T1000 (cell line): ENCODE data around the gene SPRY4.
"Not testable (repeated sequence)": the region's sequence is repeated elsewhere in the genome, so short reads cannot be mapped to it uniquely, and the experiment has no call there.

ENCODE experiments used
- DNase-seq: peaks from one replicate; lab custom pipeline; 2025; ENCODE audit warnings: mixed read lengths; lab: John Stamatoyannopoulos, UW

SPRY4 gene

DNA sequence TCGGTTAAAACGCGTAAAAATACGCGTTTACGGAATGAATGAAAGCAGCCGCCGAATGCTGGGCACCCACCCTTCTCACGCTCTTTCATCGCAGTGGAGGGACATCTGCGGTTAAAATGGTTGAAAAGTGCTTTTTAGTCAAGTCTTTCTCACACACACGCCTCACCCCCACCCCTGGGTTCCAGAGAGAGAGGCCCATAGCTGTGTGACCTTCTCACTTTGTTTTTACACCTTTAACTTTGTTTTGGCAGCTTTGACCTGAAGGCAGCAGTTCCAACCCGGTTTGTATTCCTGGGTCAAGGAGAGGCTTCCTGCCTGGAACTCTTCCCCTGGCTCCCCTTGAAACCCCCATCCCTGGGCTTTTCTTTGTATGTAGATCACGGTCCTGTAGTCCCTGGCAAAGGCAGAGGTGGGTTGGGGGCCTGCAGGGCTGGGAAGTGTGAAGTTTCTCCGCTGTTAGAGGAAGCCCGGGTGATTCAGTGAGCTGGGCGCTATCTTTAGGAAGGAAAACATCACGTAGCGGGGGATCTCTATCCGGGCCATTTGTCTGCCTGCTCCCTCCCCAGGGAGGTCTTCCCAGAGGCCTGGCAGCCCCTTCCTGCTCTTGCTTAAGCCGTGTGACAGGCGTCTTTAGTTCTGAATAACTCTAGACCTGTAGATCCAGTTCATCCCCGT, 29.6 kb downstream of the SPRY4 start:
- DNase-seq = no peak

DNA sequence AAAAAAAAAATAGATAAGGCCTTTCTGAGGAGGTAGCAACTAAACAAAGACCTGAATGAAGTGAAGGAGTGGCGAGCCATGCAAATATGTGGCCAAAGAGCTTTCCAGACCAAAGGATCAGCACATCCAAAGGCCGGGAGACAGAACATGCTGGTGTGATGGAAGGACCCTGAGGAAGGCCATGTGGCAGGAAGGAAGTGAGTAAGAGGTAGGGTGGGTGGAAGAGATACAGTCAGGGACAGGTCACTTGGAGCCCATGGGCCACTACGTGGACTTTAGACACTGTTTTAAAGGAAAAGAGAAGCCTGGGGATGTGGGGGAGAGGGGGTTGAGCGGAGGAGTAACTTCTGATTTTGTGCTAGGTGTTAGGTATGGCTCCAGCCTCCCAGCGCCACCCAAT, 31.3 kb downstream of the SPRY4 start:
- no peak for DNase-seq

DNA sequence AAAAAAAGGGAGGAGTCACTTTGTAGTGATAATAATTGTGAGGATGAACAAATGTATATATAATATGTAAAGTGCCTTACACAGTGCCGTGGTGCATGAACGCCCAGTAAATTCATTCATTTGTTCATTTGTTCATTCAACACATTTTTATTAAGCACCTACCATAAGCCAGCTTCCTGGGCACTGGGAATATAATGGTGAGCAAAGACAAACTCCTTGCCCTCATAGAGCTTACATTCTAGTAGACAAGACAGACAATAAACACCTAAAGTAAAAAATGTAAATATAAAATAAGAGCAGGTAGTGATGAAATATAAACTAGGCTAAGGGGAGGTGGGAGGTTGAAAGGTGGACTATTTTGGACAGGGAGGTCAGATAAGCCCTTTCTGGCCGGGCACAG, 32.0 kb downstream of the SPRY4 start:
- DNase-seq = no peak

DNA sequence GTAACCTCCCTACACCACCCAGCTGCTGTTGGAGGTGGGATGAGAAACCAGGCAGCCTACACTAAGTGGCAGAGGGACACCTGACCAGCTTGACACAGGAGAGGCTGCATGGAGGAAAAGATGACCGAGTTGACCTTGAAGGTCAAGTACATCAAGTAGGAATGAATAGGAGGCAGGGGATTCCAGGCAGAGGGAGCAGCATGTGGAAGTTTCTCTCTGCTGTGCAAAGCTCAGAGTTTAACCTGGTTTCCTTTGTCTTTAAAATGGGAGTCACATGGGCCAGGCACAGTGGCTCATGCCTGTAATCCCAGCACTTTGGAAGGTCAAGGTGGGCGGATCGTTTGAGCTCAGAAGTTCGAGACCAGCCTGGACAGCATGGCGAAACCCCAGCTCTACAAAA, 32.6 kb downstream of the SPRY4 start:
- DNase-seq = no peak

DNA sequence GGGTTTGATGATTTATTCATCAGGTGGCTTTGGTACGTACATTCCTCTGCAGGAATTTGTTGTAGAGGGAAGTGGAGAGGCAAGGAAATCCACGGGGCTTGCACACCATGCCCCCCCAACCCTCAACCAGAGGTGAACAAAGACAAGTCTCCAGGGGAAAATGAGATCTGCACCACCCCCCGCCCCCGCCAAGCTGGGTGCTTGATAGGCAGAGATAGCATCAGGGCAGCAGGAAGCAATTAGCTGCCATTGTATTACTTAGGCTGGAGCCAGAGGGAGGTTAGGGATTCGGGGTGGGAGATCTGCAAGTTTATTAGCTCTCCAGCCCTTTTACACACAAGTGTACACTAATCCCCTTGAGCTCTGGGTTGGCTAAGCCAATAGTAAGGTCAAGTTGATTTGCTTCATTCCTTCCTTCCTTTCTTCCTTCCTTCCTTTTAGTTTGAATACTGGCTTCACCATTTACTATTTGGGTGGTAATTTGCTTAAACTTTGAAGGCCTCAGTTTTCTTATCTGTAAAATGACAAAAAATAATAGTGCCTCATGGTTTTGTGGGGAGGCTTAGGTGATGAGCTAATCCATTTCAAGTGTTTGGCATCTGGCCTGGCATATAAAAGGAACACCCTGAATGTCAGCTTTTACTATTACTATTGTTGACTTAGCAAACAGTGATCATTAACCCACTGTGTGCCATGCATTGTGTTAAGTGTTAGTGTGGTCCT, 34.1 kb downstream of the SPRY4 start:
- no peak for DNase-seq

DNA sequence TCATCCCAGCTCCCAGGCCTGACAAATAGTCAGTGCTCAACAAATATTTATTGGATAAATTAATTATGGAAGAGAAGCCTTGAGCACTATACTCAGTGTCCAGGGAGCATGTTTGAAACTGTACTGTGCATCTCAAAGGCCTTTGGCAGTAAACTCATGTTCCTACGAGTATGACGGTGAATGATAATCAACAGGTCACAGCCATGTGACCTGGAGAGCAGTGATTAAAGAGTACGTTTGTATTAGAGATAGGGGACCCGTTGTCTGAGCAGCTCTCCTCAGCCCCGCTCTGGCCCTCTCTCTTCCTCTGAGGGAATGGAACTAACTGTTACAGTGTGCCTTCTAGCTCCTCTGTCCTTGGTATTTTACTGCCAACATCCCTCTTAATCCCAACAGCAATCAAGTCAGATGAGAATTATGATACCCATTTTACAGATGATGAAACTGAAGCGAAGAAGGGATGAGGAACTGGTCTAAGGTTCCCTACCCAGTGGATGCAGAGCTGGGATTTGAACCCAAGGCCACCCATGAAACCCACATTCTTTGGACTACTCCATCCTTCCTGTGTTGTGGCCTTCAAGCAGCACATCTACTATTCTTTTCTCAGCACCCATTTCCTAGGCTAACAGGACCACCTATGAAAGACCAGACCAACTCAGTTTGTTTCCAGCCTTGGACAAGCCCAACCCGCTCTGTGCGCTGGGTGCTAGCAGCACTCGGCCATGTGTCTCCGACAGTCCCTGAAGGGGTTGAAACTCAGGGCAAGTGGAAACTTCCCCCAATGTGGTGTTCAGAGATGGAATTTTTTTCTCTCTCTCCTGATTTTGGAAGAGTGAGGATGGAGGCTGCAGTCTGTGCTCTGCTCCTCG, 34.9 kb downstream of the SPRY4 start:
- DNase-seq = no peak

DNA sequence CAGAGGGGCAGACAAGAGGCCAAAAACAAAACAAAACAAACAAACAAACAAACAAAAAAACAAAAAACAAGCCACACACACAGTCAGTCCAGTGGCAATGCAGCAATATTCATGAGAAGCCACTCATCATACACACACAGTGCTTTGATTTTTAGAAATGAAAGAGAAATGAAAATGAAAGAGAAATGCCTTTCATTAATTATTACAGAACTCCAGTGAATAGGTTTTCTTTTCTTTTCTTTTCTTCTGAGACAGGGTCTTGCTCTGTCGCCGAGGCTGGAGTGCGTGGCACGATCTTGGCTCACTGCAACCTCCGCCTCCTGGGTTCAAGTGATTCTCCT, 36.9 kb downstream of the SPRY4 start:
- no peak for DNase-seq

DNA sequence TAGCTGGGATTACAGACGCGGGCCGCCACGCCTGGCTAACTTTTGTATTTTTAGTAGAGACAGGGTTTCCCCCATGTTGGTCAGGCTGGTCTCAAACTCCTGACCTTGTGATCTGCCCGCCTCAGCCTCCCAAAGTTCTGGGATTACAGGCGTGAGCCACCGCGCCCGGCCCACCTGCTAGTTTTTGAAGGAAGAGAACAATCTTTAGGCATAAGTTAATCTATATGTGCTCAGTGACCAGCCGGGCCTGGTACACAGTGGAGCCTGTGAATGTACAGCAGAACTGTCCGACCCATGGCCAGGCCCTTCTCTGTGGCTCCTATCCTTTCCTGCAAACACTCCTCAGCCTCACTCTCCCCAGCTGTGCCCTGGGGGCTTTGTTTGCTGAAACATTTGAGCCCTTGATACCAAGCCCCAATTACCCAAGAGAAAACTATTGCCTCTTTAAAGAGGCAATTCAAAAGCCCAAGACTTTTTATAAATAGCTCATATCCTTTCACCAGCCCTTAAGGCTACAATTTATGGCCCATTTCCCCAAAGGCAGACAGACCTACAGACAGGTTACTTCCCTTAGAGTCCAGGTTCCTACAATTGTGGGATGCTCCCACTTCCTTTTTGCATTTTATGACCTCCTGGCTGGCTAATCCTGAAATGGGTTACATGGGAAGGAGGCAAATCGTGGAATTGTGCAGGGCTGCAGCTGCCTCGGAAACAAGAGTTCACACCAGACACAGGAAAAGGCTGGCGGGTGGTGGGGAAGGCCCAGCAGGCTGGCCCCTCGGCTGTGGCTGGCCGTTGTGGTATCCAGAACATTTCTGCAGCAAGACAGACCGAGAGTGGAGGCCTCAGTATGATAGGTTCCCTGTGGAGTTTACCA, 37.5 kb downstream of the SPRY4 start:
- no peak for DNase-seq

DNA sequence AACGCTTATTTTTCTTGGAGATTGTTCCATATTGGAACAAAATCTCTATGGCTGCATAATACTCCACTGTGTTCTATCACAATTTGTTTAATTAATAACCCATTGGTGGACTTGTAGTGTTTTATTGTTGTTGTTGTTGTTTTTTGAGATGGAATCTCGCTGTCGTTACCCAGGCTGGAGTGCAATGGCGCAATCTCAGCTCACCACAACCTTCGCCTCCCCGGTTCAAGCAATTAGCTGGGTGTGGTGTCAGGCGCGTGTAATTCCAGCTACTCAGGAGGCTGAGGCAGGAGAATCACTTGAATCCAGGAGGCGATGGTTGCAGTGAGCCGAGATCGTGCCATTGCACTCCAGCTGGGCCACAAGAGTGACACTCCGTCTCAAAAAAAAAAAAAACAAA, 38.7 kb downstream of the SPRY4 start:
- DNase-seq = no peak

DNA sequence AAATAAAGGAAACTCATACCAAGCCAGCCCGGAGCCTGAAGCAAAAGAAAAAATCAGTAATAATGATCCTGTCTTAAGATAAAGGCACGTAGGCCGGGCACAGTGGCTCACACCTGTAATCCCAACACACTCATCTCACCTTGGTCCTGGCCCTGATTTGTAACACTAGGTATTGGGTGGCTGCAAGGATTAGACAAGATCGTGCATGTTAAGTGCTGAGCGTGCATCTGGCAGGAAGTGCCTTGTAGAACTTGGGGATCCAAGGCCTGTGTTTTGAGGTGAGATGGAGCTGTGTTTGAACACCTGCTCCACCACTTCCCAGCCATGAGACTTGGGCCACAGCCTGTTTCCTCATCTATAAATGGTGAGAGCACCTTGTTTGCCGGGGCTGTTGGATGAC, 41.5 kb downstream of the SPRY4 start:
- DNase-seq = no peak

DNA sequence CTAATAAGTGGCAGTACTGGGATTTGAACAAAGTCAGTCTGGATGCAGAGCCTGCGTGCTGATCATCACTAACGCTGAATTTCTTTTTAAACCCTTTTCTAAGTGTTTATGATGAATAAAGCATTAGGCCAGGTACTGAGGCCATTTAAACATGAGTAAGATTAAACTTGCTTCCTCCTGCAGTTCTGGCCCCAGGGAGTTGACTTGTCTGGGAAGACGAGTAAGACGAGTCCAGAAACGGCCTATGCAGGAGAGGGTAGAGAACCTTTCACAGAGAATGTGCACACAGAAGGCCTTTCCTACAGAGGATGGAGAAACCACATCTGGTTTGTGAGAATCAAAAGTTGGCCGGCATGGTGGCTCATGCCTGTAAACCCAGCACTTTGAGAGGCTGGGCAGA, 42.9 kb downstream of the SPRY4 start:
- no peak for DNase-seq

DNA sequence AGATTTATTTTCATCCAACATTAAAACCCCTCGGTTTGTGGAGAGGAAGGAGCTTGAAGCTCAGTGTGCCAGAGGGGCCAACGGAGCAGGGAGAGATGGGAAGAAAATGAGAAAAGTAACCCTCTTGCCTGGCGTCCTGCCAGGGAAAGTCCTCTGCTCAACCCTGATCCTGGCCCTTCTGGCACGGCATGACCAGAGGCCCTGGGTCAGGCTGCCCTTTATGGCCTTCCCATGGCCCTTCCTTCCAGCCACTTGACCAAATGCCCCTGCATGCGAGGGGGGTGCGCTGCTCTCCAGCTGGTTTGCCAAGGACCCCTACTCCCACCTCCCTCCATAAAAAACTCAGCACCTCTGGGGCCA, 43.8 kb downstream of the SPRY4 start:
- no peak for DNase-seq

DNA sequence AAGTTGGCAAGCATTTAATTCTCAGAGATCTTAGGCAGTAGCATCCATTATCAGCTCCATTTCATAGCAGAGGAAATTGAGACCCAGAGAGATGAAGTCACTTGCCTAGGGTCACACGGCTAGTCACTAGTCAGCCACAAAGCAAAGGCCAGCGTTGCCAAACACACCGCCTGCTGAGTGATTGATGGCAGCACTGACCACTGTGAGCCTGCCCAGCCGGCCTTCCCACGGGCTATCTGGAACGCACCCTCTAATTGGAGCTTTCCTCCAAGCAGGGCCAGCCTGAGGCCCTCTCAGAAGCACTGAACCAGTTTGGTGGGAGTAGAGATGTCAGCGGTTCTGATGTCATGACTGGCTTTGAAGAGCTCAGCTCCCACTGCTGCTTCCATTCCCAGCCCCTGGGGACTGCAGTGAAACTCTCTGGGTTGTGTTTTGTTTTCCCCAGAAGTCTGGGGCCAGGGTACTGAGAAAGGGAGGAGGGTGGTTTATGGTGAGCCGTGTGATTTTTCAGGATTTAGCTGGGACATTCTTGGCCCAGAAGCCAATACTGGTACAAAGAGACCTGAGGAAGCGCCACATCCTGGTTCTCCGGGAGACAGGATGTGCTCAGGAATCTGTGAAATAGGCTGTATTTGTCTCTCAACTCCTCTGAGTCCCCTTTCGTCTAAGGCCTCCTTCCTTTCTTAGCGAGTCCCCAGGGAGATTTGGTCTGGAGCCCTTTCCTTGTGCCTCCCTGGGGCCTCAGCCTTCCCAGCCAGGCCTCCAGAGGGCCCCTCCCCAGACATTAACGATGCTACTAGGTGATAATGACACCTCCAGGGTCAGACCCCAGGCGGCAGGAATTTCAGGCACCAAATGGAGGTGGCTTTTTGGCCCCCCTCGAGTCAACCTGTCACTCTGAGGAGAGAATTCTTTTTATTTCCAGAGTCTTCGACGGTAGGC, 44.5 kb downstream of the SPRY4 start:
- no peak for DNase-seq

DNA sequence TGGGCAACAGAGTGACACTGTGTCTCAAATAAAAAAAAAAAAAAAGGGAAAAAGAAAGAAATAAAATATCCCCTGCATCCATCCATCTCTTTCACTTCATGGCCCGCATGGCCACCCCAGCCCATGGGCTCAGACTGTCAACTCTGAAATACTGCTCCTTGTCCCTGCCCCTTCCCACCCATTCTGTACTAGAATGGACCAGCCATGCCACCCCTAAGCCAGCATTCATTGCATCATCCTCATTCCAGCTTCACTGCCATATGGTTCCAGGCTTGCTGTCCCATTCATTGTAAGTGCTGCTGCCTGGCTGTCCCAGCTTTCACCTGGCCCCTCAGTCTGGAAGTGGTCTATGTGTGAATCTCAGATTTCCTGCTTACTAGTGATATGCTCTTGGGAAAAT, 46.2 kb downstream of the SPRY4 start:
- no peak for DNase-seq

DNA sequence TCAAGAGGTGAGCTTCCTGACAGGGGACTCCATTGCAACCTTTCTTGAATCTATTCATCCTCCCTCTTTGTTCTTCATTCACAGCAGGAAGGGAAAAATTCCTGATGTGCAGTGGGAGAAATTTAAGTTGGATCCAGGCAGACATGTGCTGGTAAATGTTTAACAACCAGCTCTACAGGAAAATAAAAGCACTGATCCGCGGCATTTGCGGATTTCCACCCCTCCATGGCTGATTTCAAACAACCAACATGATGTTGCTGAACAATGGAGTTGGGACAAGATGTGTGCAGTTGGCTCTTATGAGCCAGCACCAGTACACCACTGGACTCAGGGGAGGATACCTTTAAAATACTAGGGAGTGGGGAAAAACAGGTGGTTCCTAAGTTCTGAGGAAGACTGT, 47.0 kb downstream of the SPRY4 start:
- no peak for DNase-seq

DNA sequence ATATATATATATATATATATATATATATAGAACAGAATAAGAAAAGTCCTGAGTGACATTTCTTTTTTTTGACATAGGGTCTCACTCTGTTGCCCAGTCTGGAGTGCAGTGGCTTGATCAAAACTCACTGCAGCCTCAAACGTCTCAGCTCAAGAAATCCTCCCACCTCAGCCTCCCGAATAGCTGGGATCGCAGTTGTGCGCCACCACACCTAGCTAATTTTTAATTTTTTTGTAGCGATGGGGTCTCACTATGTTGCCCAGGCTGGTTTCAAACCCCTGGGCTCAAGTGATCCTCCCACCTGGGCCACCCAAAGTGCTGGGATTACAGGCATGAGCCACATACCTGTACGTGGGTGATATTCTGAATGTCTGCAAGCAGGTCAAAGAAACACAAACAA, 48.3 kb downstream of the SPRY4 start:
- no peak for DNase-seq

DNA sequence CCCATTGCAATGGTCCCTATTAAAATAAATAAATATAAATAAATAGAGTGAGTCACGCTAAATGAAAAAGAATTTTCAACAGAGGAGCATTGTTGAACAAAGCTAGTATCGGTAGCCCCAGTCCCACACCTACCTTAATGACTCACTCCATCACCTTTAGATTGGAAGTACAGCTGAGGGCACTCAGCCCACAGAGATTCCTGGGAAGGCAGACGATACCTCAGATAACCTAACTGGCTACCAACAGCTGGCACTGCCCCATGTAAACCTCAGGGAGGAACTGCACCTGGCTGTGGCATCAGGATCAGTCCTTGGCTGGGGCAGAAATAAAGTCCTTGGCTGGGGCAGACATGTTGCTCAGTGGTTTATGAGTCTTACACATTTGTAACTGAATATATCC, 49.3 kb downstream of the SPRY4 start:
- no peak for DNase-seq

DNA sequence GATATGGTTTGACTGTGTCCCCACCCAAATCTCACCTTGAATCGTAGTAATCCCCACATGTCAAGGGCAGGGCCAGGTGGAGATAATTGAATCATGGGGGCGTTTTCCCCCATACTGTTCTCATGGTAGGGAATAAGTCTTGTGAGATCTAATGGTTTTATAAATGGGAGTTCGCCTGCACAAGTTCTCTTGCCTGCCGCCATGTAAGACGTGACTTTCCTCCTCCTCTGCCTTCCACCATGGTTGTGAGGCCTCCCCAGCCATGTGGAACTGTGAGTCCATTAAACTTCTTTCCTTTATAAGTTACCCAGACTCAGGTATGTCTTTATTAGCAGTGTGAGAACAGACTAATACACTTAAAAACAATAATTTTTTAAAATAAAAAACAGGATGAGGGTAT, 52.2 kb downstream of the SPRY4 start:
- not testable (repeated sequence) for DNase-seq

DNA sequence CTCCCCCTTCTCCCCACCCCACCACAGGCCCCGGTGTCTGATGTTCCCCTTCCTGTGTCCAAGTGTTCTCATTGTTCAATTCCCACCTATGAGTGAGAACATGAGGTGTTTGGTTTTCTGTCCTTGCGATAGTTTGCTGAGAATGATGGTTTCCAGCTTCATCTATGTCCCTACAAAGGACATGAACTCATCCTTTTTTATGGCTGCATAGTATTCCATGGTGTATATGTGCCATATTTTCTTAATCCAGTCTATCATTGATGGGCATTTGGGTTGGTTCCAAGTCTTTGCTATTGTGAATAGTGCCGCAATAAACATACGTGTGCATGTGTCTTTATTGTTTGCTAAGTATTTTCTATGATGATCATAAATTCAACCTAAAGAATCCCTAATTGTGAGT, 60.7 kb downstream of the SPRY4 start:
- DNase-seq = not testable (repeated sequence)

DNA sequence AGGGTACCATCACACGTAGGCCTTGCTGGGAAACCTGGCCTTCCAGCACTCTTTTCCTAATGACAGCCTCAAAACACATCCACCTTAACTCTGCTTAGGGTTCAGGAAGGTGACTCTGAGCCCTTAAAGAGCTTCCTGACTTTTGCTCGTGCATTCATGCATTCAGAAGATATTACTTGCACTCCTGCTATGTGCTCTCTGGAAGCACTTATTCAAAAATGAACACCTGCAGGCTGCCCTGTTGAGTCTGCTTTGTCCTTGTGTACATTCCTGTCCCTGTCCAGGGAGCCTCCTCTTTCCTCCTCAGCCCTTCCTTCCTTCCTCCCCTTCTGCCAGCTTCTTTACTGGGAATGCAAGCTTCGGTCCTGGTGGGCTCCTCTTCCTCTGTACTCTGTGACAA, 61.5 kb downstream of the SPRY4 start:
- no peak for DNase-seq

DNA sequence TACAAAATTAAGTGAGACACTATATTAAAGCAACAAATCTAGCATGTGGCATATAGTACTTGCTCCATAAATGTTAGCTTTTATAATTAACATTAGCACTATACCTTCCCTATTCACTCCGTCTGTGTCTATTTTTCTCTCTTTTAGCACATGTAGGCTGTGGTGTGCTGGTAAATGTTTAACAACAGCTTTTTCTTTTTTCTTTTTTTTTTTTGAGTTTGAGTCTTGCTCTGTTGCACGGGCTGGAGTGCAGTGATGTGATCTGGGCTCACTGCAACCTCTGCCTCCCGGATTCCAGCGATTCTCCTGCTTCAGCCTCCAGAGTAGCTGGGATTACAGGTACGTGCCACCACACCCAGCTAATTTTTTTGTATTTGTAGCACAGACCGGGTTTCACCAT, 62.1 kb downstream of the SPRY4 start:
- DNase-seq = no peak
